Smooth muscle cell (in vitro differentiated cells): ENCODE data around the gene CKMT2. TPM values are rescaled to one million over a fixed set of nuclear protein-coding genes. Genes with fewer than 3 reads are reported as not detected.

Source experiments
- DNase-seq: peaks from one replicate; lab custom pipeline; 2025; ENCODE audit not compliant: unreplicated experiment; lab: John Stamatoyannopoulos, UW
- H2AFZ ChIP-seq: fragments of 200-600 bp; sonication (generic); 2 replicates; pipeline ENCODE4 v1.6.0; 2016; ENCODE audit warnings: antibody characterized with exemption, low read depth, mild to moderate bottlenecking
- H3F3A ChIP-seq: fragments of 200-600 bp; sonication (generic); 2 replicates; pipeline ENCODE4 v1.6.0; 2017; ENCODE audit warnings: antibody characterized with exemption, low read depth
- H3K27ac ChIP-seq: fragments of 200-600 bp; sonication (generic); 2 replicates; pipeline ENCODE4 v1.5.1; 2016; ENCODE audit warnings: low read depth, mild to moderate bottlenecking
- H3K27me3 ChIP-seq: fragments of 200-600 bp; sonication (generic); 2 replicates; pipeline ENCODE4 v1.6.1; 2016; ENCODE audit warnings: low read depth, mild to moderate bottlenecking
- H3K36me3 ChIP-seq: fragments of 200-600 bp; sonication (generic); 2 replicates; pipeline ENCODE4 v1.5.1; 2016; ENCODE audit warnings: low read depth
- H3K4me1 ChIP-seq: fragments of 200-600 bp; sonication (generic); 2 replicates; pipeline ENCODE4 v1.5.1; 2016; ENCODE audit warnings: low read depth
- H3K4me2 ChIP-seq: fragments of 200-600 bp; sonication (generic); 2 replicates; pipeline ENCODE4 v1.6.0; 2016; ENCODE audit warnings: mild to moderate bottlenecking
- H3K4me3 ChIP-seq: fragments of 200-600 bp; sonication (generic); 2 replicates; pipeline ENCODE4 v1.5.1; 2016; ENCODE audit warnings: mild to moderate bottlenecking
- H3K79me2 ChIP-seq: fragments of 200-600 bp; sonication (generic); 2 replicates; pipeline ENCODE4 v1.6.0; 2016; ENCODE audit warnings: low read depth, mild to moderate bottlenecking
- H3K9ac ChIP-seq: fragments of 200-600 bp; sonication (generic); 2 replicates; pipeline ENCODE4 v1.6.0; 2016; ENCODE audit warnings: low read depth
- H3K9me3 ChIP-seq: fragments of 200-600 bp; sonication (generic); replicated peaks from 2 replicates; pipeline ENCODE4 v1.5.1; 2016; ENCODE audit warnings: low read depth
- H4K20me1 ChIP-seq: fragments of 200-600 bp; sonication (generic); 2 replicates; pipeline ENCODE4 v1.6.0; 2016; ENCODE audit warnings: low read depth
- WGBS: methylation state at CpG from one replicate; pipeline ENCODE4 v1.1.7; 2016; ENCODE audit warnings: low lambda C conversion rate; 5-methylcytosine and 5-hydroxymethylcytosine counted together
- polyA plus RNA-seq: library from polyadenylated mRNA; unstranded; fragments of >200 nt; fragmentation: Nextera tagmentation; extraction: Ambion mirVana; gene quantifications from 2 replicates; pipeline ENCODE4 v1.2.1, GENCODE V29; 2016
- total RNA-seq: library from RNA; depleted of rRNA; stranded (reverse); fragments of >200 nt; gene quantifications from 2 replicates; pipeline ENCODE4 v1.2.3, GENCODE V29; 2014
- TF ChIP-seq, protein P1 (sequence below): fragments of 200-600 bp; sonication (generic); IDR thresholded peaks from 2 replicates; pipeline ENCODE4 v1.5.1; 2017; ENCODE audit warnings: borderline replicate concordance, mild to moderate bottlenecking, antibody characterized with exemption; ENCODE audit not compliant: insufficient read depth, poor library complexity, severe bottlenecking

The CKMT2 gene
- total and polyA plus RNA-seq, 2 experiments from 2014 or later, result 1.5 TPM; not detected in 1

DNA sequence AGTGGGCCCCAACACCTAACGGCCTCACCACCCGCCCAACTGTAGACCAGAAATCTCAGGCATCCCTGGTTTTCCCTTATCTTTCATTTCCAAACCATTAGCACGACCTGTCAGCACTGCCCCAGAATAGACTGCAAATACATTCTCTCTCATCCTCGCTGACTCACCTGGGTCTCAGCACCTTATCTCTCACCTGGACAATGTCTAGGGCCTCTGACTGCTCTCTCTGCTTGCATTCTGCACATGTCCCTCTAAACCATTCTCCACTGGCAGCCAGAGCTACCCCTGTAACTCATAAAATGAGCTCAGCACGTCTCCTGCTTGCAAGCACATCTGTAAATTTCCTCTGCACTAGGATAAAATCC, 12.7 kb downstream of the CKMT2 start:
- Histone ChIP-seq H3K4me1 (peaks cover 25% of the 10 kb centered on the region), H3F3A (no peaks in the 10 kb centered on the region), H3K79me2 (no peaks in the 10 kb centered on the region), H2AFZ (no peak overlapping the region), H3K9me3 (no peaks in the 10 kb centered on the region), H3K9ac (no peak overlapping the region), H3K27ac (no peak overlapping the region), H4K20me1 (no peaks in the 10 kb centered on the region), H3K27me3 (no peaks in the 10 kb centered on the region), H3K4me2 (no peak overlapping the region), H3K4me3 (no peak overlapping the region), H3K36me3 (no peaks in the 10 kb centered on the region)
- no peak for DNase-seq
- 45% methylated on average over 5 of the region's 5 CpGs for WGBS
- TF ChIP-seq, protein P1, sequence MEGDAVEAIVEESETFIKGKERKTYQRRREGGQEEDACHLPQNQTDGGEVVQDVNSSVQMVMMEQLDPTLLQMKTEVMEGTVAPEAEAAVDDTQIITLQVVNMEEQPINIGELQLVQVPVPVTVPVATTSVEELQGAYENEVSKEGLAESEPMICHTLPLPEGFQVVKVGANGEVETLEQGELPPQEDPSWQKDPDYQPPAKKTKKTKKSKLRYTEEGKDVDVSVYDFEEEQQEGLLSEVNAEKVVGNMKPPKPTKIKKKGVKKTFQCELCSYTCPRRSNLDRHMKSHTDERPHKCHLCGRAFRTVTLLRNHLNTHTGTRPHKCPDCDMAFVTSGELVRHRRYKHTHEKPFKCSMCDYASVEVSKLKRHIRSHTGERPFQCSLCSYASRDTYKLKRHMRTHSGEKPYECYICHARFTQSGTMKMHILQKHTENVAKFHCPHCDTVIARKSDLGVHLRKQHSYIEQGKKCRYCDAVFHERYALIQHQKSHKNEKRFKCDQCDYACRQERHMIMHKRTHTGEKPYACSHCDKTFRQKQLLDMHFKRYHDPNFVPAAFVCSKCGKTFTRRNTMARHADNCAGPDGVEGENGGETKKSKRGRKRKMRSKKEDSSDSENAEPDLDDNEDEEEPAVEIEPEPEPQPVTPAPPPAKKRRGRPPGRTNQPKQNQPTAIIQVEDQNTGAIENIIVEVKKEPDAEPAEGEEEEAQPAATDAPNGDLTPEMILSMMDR, result no peak

DNA sequence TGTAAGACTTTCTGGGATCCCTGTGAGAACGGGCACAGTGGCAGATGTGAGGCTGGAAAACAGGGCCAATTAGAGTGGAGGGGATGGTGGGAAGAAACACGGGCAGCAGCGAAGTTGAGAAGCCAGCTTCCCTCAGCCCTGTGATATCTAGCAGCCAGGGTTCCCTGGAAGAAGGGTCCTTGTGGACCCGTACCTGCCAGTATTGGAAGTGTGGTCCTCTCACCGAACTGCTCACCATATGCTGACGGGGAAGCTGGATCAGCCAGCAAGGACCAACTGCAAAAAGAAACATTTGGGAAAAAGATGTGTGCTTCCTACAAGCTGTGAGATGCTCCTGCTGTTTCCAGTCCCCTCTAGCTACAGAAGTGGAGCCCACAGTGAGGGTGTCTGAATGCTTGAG, 13.6 kb downstream of the CKMT2 start:
- H3K9me3 ChIP-seq, result no peaks in the 10 kb centered on the region
- no peak overlapping the region for H2AFZ ChIP-seq
- H3K36me3 ChIP-seq, result no peaks in the 10 kb centered on the region
- peaks cover 2% of the 10 kb centered on the region for H3K79me2 ChIP-seq
- H3K4me1 ChIP-seq, result peaks cover 25% of the 10 kb centered on the region
- no peaks in the 10 kb centered on the region for H3K27me3 ChIP-seq
- TF ChIP-seq, protein P1, result no peak
- no peaks in the 10 kb centered on the region for H3F3A ChIP-seq
- WGBS, result 95% methylated on average over 6 of the region's 6 CpGs
- DNase-seq, result no peak
- H3K4me2 ChIP-seq, result no peak overlapping the region
- no peak overlapping the region for H3K9ac ChIP-seq
- no peaks in the 10 kb centered on the region for H4K20me1 ChIP-seq
- no peak overlapping the region for H3K4me3 ChIP-seq
- peak overlapping the region; percentile 62 for H3K27ac ChIP-seq

DNA sequence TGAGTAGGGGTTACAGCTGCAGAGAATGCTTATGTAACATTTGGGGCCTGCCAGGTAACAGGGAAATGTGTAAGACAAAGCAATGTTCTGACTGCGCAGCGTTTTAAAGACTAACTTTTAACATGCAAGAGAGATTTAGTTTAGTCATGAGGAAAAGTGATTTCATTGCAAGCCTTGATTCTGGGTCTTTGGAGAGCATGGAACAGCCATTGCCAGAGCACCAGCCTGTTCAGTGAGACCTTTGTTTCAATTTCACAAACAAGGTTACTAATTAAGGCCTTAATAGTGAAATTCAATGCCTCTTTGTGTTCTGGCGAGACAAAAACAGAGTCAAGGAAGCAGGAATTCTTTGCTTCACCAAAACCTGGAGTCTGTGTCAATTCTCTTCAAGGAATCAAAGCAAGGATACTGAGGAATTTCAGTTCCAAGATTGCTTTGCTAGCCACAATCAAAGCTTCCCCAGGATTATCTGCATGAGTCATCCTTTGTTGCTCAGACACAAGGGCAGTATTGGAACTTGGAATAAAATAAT, 14.4 kb downstream of the CKMT2 start:
- no peaks in the 10 kb centered on the region for H4K20me1 ChIP-seq
- H3K79me2 ChIP-seq, result peaks cover 5% of the 10 kb centered on the region
- no peaks in the 10 kb centered on the region for H3K27me3 ChIP-seq
- H3K4me1 ChIP-seq, result peaks cover 25% of the 10 kb centered on the region
- H3K36me3 ChIP-seq, result no peaks in the 10 kb centered on the region
- no peak overlapping the region for H3K4me3 ChIP-seq
- peak overlapping the region; percentile 62 for H3K27ac ChIP-seq
- peak overlapping the region; percentile 34 for H3K4me2 ChIP-seq
- no peaks in the 10 kb centered on the region for H3F3A ChIP-seq
- TF ChIP-seq, protein P1, result no peak
- no peak overlapping the region for H2AFZ ChIP-seq
- no peak for DNase-seq
- H3K9me3 ChIP-seq, result no peaks in the 10 kb centered on the region
- H3K9ac ChIP-seq, result no peak overlapping the region
- WGBS, result 75% methylated on average over 3 of the region's 3 CpGs

DNA sequence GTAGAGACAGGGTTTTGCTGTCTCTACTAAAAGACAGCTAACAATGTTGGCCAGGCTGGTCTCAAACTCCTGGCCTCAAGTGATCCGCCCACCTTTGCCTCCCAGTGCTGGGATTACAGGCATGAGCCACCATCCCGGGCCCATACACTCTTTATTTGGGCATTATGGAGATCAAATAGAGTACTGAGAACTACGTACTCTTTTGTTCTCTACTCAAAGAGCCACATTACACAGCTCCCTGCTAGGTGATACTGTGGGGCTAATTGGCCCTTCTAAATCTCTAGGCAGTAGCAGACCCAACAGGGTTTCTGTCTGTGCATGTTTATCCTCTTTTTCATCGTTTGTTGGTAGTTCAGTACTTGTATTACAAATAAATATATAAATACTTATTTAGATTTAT, 16.1 kb downstream of the CKMT2 start:
- H2AFZ ChIP-seq, result no peak overlapping the region
- no peaks in the 10 kb centered on the region for H3K36me3 ChIP-seq
- H3K4me2 ChIP-seq, result no peak overlapping the region
- H3K27me3 ChIP-seq, result no peaks in the 10 kb centered on the region
- no peak for DNase-seq
- 81% methylated on average over 4 of the region's 4 CpGs for WGBS
- no peak overlapping the region for H3K27ac ChIP-seq
- no peak overlapping the region for H3K9ac ChIP-seq
- TF ChIP-seq, protein P1, result no peak
- no peak overlapping the region for H3K4me3 ChIP-seq
- peaks cover 29% of the 10 kb centered on the region for H3K4me1 ChIP-seq
- H3K79me2 ChIP-seq, result peaks cover 5% of the 10 kb centered on the region
- H3K9me3 ChIP-seq, result no peaks in the 10 kb centered on the region
- no peaks in the 10 kb centered on the region for H3F3A ChIP-seq
- no peaks in the 10 kb centered on the region for H4K20me1 ChIP-seq
